ENCODE measurements around the gene GABRR3. TPM values are rescaled to one million over a fixed set of nuclear protein-coding genes. Genes with fewer than 3 reads are reported as not detected.

GABRR3 gene
- total RNA-seq, 1 experiment from 2014 or later: not detected

DNA sequence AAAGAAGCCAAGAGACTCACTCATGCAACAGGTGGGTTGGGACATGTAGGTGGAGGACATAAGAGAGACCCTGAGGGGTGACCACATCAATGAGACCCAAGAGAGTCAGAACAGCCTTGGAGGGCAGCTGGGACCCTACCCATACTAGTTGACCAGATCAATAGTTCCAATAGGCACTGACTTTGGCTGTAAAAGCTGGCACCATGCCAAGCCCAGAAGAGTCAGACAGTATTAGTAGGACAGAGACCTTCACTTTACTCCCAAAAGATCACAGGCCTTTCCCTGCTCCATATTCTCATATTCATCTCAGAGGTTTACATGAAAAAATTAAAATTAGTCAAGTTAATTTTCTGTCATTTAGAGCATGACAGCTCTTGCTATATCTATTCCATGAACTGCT, 20.9 kb upstream of the GABRR3 start:
- no peak for DNase-seq
- Histone ChIP-seq H3K9me3 (ENCODE audit: low read length) (no peaks in the 10 kb centered on the region), H3K9me2 (replicated peaks; ENCODE audit: low read length) (no peaks in the 10 kb centered on the region), H3K36me3 (ENCODE audit: low read depth, low read length) (no peaks in the 10 kb centered on the region), H3K27me3 (ENCODE audit: low read length) (peaks cover 14% of the 10 kb centered on the region; the same call in 1 of the 2 replicates), H2AFZ (ENCODE audit: low read length) (no peak overlapping the region), H3K27ac (ENCODE audit: low read length) (no peak overlapping the region), H3K4me1 (ENCODE audit: insufficient read depth, low read length) (no peaks in the 10 kb centered on the region), H4K20me1 (ENCODE audit: low read length) (no peaks in the 10 kb centered on the region), H3K4me2 (ENCODE audit: low read length) (no peak overlapping the region), H3K79me2 (ENCODE audit: low read length) (no peaks in the 10 kb centered on the region), H3K9ac (ENCODE audit: low read length) (no peak overlapping the region), H3K4me3 (ENCODE audit: low read length) (no peak overlapping the region), H3F3A (ENCODE audit: low read length, unreplicated experiment) (no peaks in the 10 kb centered on the region)
- ChIA-PET POLR2A (ENCODE audit: unreplicated experiment) (no interaction called here), CTCF (no interaction called here)
- TF ChIP-seq, protein P1, sequence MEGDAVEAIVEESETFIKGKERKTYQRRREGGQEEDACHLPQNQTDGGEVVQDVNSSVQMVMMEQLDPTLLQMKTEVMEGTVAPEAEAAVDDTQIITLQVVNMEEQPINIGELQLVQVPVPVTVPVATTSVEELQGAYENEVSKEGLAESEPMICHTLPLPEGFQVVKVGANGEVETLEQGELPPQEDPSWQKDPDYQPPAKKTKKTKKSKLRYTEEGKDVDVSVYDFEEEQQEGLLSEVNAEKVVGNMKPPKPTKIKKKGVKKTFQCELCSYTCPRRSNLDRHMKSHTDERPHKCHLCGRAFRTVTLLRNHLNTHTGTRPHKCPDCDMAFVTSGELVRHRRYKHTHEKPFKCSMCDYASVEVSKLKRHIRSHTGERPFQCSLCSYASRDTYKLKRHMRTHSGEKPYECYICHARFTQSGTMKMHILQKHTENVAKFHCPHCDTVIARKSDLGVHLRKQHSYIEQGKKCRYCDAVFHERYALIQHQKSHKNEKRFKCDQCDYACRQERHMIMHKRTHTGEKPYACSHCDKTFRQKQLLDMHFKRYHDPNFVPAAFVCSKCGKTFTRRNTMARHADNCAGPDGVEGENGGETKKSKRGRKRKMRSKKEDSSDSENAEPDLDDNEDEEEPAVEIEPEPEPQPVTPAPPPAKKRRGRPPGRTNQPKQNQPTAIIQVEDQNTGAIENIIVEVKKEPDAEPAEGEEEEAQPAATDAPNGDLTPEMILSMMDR (conservative IDR thresholded peaks at IDR 0.05; ENCODE audit: low read depth, low read length): no peak
- TF ChIP-seq EZH2 (IDR thresholded peaks at IDR 0.05; ENCODE audit: low read length, unreplicated experiment) (no peak), EZH2phosphoT487 (IDR thresholded peaks at IDR 0.05; ENCODE audit: borderline replicate concordance, low read length) (no peak)
- BruUV-seq (replicated peaks): no TSS peak
- no peak for ATAC-seq
- intact Hi-C loops (cut with micrococcal nuclease): no loop called here

DNA sequence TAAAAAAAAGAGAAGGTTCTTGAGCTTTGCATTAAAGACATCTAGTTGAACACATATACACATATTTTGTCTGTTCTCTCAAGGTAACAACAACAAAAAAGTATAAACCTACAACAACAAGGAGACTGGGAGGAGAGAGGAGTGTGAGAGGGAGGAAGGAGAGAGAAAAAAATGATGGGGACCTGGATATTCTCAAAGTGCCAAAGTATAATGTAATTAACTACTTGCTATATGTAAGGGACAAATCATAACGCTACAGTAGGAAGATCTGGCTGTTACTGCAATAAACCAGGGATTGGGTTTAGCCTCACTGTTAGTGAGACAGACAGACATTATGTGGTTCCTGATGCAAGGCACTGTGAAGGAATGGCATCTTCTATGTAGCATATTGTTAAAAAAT, 14.2 kb upstream of the GABRR3 start:
- Histone ChIP-seq H4K20me1 (ENCODE audit: low read length) (no peaks in the 10 kb centered on the region), H3K4me3 (ENCODE audit: low read length) (no peak overlapping the region), H3K4me2 (ENCODE audit: low read length) (no peak overlapping the region), H3K4me1 (ENCODE audit: insufficient read depth, low read length) (no peaks in the 10 kb centered on the region), H3K79me2 (ENCODE audit: low read length) (no peaks in the 10 kb centered on the region), H3K9me3 (ENCODE audit: low read length) (no peaks in the 10 kb centered on the region), H2AFZ (ENCODE audit: low read length) (no peak overlapping the region), H3K9ac (ENCODE audit: low read length) (no peak overlapping the region), H3K9me2 (replicated peaks; ENCODE audit: low read length) (no peaks in the 10 kb centered on the region), H3K27ac (ENCODE audit: low read length) (no peak overlapping the region), H3K27me3 (ENCODE audit: low read length) (peaks cover 52% of the 10 kb centered on the region), H3K36me3 (ENCODE audit: low read depth, low read length) (no peaks in the 10 kb centered on the region), H3F3A (ENCODE audit: low read length, unreplicated experiment) (no peaks in the 10 kb centered on the region)
- ATAC-seq (no peak), DNase-seq (no peak)
- no peak for TF ChIP-seq EZH2 (IDR thresholded peaks at IDR 0.05; ENCODE audit: low read length, unreplicated experiment)
- TF ChIP-seq EZH2phosphoT487 (IDR thresholded peaks at IDR 0.05; ENCODE audit: borderline replicate concordance, low read length): no peak
- TF ChIP-seq, protein P1 (conservative IDR thresholded peaks at IDR 0.05; ENCODE audit: low read depth, low read length): no peak
- CTCF ChIA-PET: no interaction called here
- intact Hi-C loops (cut with micrococcal nuclease): no loop called here
- POLR2A ChIA-PET (ENCODE audit: unreplicated experiment): interaction anchor here (0.8 kb wide), 1 partner anchor 1003 kb away, joined by 6 read pairs; no protein-coding TSS in a partner anchor
- no TSS peak for BruUV-seq (replicated peaks)

DNA sequence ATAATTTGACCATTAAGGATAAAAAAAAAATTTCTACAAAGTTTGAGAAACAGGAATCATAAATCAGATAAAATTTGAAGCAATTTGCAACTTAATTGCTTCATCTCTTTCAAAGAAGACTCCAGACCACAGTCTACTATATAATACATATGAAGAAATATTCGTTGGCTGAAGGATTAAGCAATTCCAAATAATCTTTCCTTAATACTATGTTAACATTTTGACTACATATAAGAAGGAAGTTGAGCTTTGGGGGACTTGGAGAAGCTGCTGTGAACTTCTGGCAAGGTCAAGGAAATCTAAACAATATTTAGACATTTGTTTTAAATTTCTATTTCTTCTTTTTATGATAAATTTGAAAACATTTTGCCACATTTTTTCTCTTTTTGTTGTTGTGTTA, 13.5 kb upstream of the GABRR3 start:
- Histone ChIP-seq H3K27me3 (ENCODE audit: low read length) (peaks cover 53% of the 10 kb centered on the region), H3K9ac (ENCODE audit: low read length) (no peak overlapping the region), H3F3A (ENCODE audit: low read length, unreplicated experiment) (no peaks in the 10 kb centered on the region), H3K4me3 (ENCODE audit: low read length) (no peak overlapping the region), H3K36me3 (ENCODE audit: low read depth, low read length) (no peaks in the 10 kb centered on the region), H3K4me1 (ENCODE audit: insufficient read depth, low read length) (no peaks in the 10 kb centered on the region), H3K9me2 (replicated peaks; ENCODE audit: low read length) (no peaks in the 10 kb centered on the region), H3K9me3 (ENCODE audit: low read length) (no peaks in the 10 kb centered on the region), H2AFZ (ENCODE audit: low read length) (no peak overlapping the region), H4K20me1 (ENCODE audit: low read length) (no peaks in the 10 kb centered on the region), H3K27ac (ENCODE audit: low read length) (no peak overlapping the region), H3K4me2 (ENCODE audit: low read length) (no peak overlapping the region), H3K79me2 (ENCODE audit: low read length) (no peaks in the 10 kb centered on the region)
- ChIA-PET POLR2A (ENCODE audit: unreplicated experiment) (interaction anchor here (0.8 kb wide), 1 partner anchor 1003 kb away, joined by 6 read pairs; no protein-coding TSS in a partner anchor), CTCF (no interaction called here)
- DNase-seq (no peak), ATAC-seq (no peak)
- intact Hi-C loops (cut with micrococcal nuclease): no loop called here
- TF ChIP-seq EZH2phosphoT487 (IDR thresholded peaks at IDR 0.05; ENCODE audit: borderline replicate concordance, low read length) (no peak), EZH2 (IDR thresholded peaks at IDR 0.05; ENCODE audit: low read length, unreplicated experiment) (no peak)
- TF ChIP-seq, protein P1 (conservative IDR thresholded peaks at IDR 0.05; ENCODE audit: low read depth, low read length): no peak
- BruUV-seq (replicated peaks): no TSS peak

All from PC-3 (cell line).